Keratinocyte (primary cell): Measurements from ENCODE around the gene RBP4. TPM values are rescaled to one million over a fixed set of nuclear protein-coding genes. Genes with fewer than 3 reads are reported as not detected.

ENCODE experiments used
- DNase-seq: peaks from one replicate; pipeline ENCODE4 v3.0.0-alpha.2; 2011; ENCODE audit warnings: low read depth, missing footprints, low spot score
- FAIRE-seq: peaks from 2 replicates; lab custom pipeline; 2011; peaks lifted over from hg19 to GRCh38; lab: Jason Lieb, UNC
- H2AFZ ChIP-seq: 2 replicates; pipeline ENCODE4 v1.6.0; 2012; ENCODE audit warnings: low read length, control low read depth, inconsistent platforms; ENCODE audit not compliant: control insufficient read depth
- H3K27ac ChIP-seq: 2 replicates; pipeline ENCODE4 v1.5.1; 2011; ENCODE audit warnings: low read length; ENCODE audit not compliant: control insufficient read depth, insufficient read depth
- H3K27me3 ChIP-seq: 3 replicates; pipeline ENCODE4 v1.6.0; 2011; ENCODE audit warnings: low read length; ENCODE audit not compliant: control insufficient read depth, insufficient read depth; ENCODE audit errors: extremely low read depth
- H3K36me3 ChIP-seq, 2 experiments: 2 replicates in 1 of 2; 3 replicates in 1 of 2; pipeline ENCODE4 v1.5.1; 2011; ENCODE audit warnings: low read length in 2 of 2, mild to moderate bottlenecking in 1 of 2; ENCODE audit not compliant: control insufficient read depth in 2 of 2, insufficient read depth in 2 of 2; ENCODE audit errors: extremely low read depth in 1 of 2
- H3K4me1 ChIP-seq: 3 replicates; pipeline ENCODE4 v1.5.1; 2011; ENCODE audit warnings: low read length; ENCODE audit not compliant: control insufficient read depth, insufficient read depth; ENCODE audit errors: extremely low read depth
- H3K4me2 ChIP-seq: 3 replicates; pipeline ENCODE4 v1.6.0; 2011; ENCODE audit warnings: low read depth, low read length; ENCODE audit not compliant: control insufficient read depth, insufficient read depth; ENCODE audit errors: extremely low read depth
- H3K4me3 ChIP-seq, 3 experiments: fragments of 200-600 bp in 1 of 3; sonication (generic) in 1 of 3; 2 replicates in 2 of 3; 3 replicates in 1 of 3; pipeline ENCODE4 v1.5.1; 2011 to 2016; ENCODE audit warnings: low read length in 3 of 3, mild to moderate bottlenecking in 3 of 3, control low read depth in 2 of 3, inconsistent platforms in 1 of 3, low read depth in 1 of 3, mixed read lengths in 1 of 3, mixed run types in 1 of 3, moderate library complexity in 1 of 3; ENCODE audit not compliant: control insufficient read depth in 2 of 3, insufficient read depth in 2 of 3; ENCODE audit errors: extremely low read depth in 1 of 3
- H3K79me2 ChIP-seq: 2 replicates; pipeline ENCODE4 v1.6.0; 2012; ENCODE audit warnings: low read length; ENCODE audit not compliant: control insufficient read depth, insufficient read depth
- H3K9ac ChIP-seq: 3 replicates; pipeline ENCODE4 v1.6.0; 2011; ENCODE audit warnings: low read length; ENCODE audit not compliant: control insufficient read depth, insufficient read depth; ENCODE audit errors: extremely low read depth
- H3K9me1 ChIP-seq: 3 replicates; pipeline ENCODE4 v1.6.0; 2011; ENCODE audit warnings: low read length; ENCODE audit not compliant: control insufficient read depth, insufficient read depth; ENCODE audit errors: extremely low read depth
- H3K9me3 ChIP-seq: 2 replicates; pipeline ENCODE4 v1.5.1; 2012; ENCODE audit warnings: low read depth, low read length; ENCODE audit not compliant: control insufficient read depth
- H4K20me1 ChIP-seq: 3 replicates; pipeline ENCODE4 v1.6.0; 2011; ENCODE audit warnings: low read length; ENCODE audit not compliant: control insufficient read depth, insufficient read depth; ENCODE audit errors: extremely low read depth
- CTCF ChIP-seq, 3 experiments: IDR thresholded peaks in 1 of 3; conservative IDR thresholded peaks in 1 of 3; optimal IDR thresholded peaks in 1 of 3; 2 replicates in 2 of 3; 3 replicates in 1 of 3; pipeline versions ENCODE3 to v1.5.1; 2011; ENCODE audit warnings: low read length in 3 of 3, mild to moderate bottlenecking in 3 of 3, moderate library complexity in 2 of 3, control low read depth in 1 of 3, inconsistent platforms in 1 of 3; ENCODE audit not compliant: insufficient read depth in 2 of 3; ENCODE audit errors: extremely low read depth in 1 of 3
- EZH2 ChIP-seq: IDR thresholded peaks from one replicate; pipeline ENCODE4 v1.6.1; 2012; ENCODE audit warnings: inconsistent platforms, mild to moderate bottlenecking, low read length, moderate library complexity
- dilution Hi-C: fragments of 300-500 bp; cut with MboI; formaldehyde crosslinking; loops from one replicate; pipeline ENCODE4 v1.7.0; 2020; ENCODE audit warnings: low sequenced_read_pairs; ENCODE audit not compliant: extremely low pct_ligation_motif_present
- polyA plus RNA-seq, 5 experiments: library from polyadenylated mRNA; depleted of rRNA in 3 of 5; stranded (reverse) in 3 of 5; stranded (forward) in 1 of 5; unstranded in 1 of 5; fragments of >200 nt; gene quantifications; 1 replicate in 1 of 5; 2 replicates in 3 of 5; 3 replicates in 1 of 5; pipeline versions ENCODE4 v1.2.1 to v1.2.3, GENCODE V29; 2011 to 2012; ENCODE audit warnings: missing spikeins in 2 of 5, low read depth in 1 of 5, low replicate concordance in 1 of 5

Gene RBP4
- polyA plus RNA-seq, 1 donor (not counting 4 experiments of a cell fraction or from before 2014, with no cell fraction given), result not detected

GRCh38 chr10:93579985-93580711, 20.9 kb downstream of the RBP4 start:
- H3K4me2 ChIP-seq, result no peak overlapping the region
- DNase-seq (no peak), FAIRE-seq (no peak)
- TF ChIP-seq CTCF (optimal IDR thresholded peaks at IDR 0.05 in 1 of 3, IDR thresholded peaks at IDR 0.05 in 1 of 3, conservative IDR thresholded peaks at IDR 0.05 in 1 of 3; ENCODE audit: extremely low read depth in 1 of 3, insufficient read depth in 2 of 3, low read length in 3 of 3), result no peak
- TF ChIP-seq EZH2, result no peak
- no peaks in the 10 kb centered on the region for H4K20me1 ChIP-seq
- no peaks in the 10 kb centered on the region for H3K79me2 ChIP-seq
- no peak overlapping the region for H3K27ac ChIP-seq
- H2AFZ ChIP-seq, result no peak overlapping the region
- no peaks in the 10 kb centered on the region for H3K27me3 ChIP-seq
- H3K9me3 ChIP-seq, result no peaks in the 10 kb centered on the region
- peaks cover 2% of the 10 kb centered on the region for H3K9me1 ChIP-seq
- H3K4me1 ChIP-seq, result peaks cover 15% of the 10 kb centered on the region
- no peak overlapping the region for H3K9ac ChIP-seq
- no peak overlapping the region for H3K4me3 ChIP-seq
- no peaks in the 10 kb centered on the region for H3K36me3 ChIP-seq
- dilution Hi-C loops, result no loop called here

GRCh38 chr10:93579089-93579488, 21.9 kb downstream of the RBP4 start:
- DNase-seq (no peak), FAIRE-seq (no peak)
- H3K27ac ChIP-seq, result no peak overlapping the region

More at GRCh38 chr10:93579089-93579488, 21.9 kb downstream of the RBP4 start:
- Histone ChIP-seq H3K27me3 (no peaks in the 10 kb centered on the region), H3K9ac (no peak overlapping the region), H4K20me1 (no peaks in the 10 kb centered on the region), H3K9me3 (no peaks in the 10 kb centered on the region), H2AFZ (no peak overlapping the region), H3K4me1 (peaks cover 15% of the 10 kb centered on the region), H3K9me1 (peaks cover 2% of the 10 kb centered on the region), H3K4me3 (no peak overlapping the region), H3K36me3 (no peaks in the 10 kb centered on the region), H3K4me2 (no peak overlapping the region), H3K79me2 (no peaks in the 10 kb centered on the region)
- dilution Hi-C loops, result no loop called here
- no peak for TF ChIP-seq CTCF (optimal IDR thresholded peaks at IDR 0.05 in 1 of 3, IDR thresholded peaks at IDR 0.05 in 1 of 3, conservative IDR thresholded peaks at IDR 0.05 in 1 of 3; ENCODE audit: extremely low read depth in 1 of 3, insufficient read depth in 2 of 3, low read length in 3 of 3)
- TF ChIP-seq EZH2, result no peak
